GM04504 (cell line): ENCODE results near the gene BBX.
"Not testable (repeated sequence)": the region's sequence is repeated elsewhere in the genome, so short reads cannot be mapped to it uniquely, and the experiment has no call there.

Experiments
- DNase-seq: peaks from one replicate; pipeline ENCODE4 v3.0.0-alpha.2; 2012; ENCODE audit warnings: low read depth

The BBX gene

GRCh38 chr3:107684431-107684925 is 161.7 kb downstream of the BBX start:
- DNase-seq = no peak

DNA sequence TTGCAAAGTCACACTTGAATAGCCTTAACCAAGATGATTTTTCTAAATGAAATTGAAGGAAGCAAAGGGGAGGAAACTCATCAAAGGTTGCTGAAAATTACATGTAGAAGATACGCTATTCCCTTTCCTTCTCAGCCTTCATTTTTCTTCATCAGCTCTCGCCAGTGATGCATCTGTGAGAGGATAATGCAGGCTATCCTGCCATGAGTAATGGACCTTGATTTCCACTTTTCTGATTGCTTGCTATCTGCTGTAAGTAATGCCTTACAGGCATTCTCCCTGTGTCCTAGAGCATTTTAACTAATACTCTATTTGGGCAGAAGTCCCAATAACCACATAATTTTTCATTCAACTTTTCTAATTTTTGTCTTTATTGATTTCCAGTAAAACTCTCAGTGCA is 162.6 kb downstream of the BBX start:
- DNase-seq = no peak

- DNase-seq = no peak
Observed at GRCh38 chr3:107687056-107687581, 164.4 kb downstream of the BBX start.

DNA sequence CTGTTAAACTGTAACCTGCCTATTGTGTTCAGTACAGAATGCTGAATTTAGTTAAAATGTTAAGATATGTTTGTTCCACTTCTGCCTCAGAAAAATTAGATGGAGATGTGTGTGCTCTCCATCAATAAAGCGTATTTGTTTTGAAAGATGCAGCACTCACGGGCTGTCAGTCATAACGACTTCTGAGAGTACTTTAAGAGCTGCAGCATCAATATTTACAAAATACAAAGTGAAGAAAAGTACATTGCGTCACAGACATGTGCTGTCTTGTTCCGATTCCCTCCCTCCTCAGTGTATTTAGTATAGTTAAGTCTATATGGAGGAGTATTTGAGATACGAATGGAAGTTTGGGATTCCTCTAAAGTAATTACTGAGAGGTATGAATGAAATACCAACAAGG is 166.6 kb downstream of the BBX start:
- no peak for DNase-seq

- no peak for DNase-seq
Observed at GRCh38 chr3:107690522-107691138, 167.9 kb downstream of the BBX start.

- not testable (repeated sequence) for DNase-seq
Observed at GRCh38 chr3:107691984-107692383, 169.2 kb downstream of the BBX start.

GRCh38 chr3:107697348-107697747 is 174.6 kb downstream of the BBX start:
- not testable (repeated sequence) for DNase-seq

GRCh38 chr3:107697855-107698254 is 175.1 kb downstream of the BBX start:
- DNase-seq = not testable (repeated sequence)

- DNase-seq = no peak
Observed at GRCh38 chr3:107699682-107700081, 176.9 kb downstream of the BBX start.

- no peak for DNase-seq
Observed at GRCh38 chr3:107701299-107701698, 178.5 kb downstream of the BBX start.

DNA sequence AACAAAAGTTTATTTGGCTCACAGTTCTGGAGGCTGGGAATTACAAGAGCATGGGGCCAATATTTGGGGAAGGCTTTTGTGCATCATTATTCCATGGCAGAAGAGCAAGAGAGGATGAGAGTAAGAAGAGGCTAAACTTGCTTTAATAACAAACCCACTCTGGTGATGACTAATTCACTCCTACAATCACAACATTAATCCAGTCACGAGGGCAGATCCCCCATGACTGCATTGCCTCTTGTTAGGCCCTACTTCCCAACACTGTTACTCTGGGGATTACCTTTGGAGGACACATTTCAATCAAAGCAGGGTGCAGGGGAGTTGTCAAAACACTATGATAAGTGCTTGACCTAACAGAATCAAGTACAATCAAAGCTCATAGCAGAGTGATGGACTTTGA is 181.7 kb downstream of the BBX start:
- no peak for DNase-seq

DNA sequence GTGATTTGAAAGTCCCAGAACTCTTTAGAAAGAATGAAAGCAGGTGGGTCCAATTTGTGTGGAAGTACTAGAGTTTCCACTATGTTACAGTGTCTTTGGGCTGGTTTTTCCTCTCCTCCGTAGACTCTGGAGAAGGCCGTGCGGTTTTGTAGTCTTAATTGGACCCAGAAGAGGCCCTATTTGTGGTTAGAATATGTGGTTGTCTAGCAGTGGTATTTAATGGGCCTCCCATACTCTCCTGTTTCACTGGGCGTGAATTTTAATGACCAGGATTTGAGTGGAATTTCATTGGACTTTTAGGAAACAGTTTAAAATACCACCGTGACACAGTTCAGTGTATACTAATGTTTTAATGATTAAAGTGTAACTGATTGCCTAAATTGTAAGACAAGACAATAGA is 182.3 kb downstream of the BBX start:
- DNase-seq = peak; percentile 34

- DNase-seq = no peak
Observed at GRCh38 chr3:107710851-107711250, 188.1 kb downstream of the BBX start.

DNA sequence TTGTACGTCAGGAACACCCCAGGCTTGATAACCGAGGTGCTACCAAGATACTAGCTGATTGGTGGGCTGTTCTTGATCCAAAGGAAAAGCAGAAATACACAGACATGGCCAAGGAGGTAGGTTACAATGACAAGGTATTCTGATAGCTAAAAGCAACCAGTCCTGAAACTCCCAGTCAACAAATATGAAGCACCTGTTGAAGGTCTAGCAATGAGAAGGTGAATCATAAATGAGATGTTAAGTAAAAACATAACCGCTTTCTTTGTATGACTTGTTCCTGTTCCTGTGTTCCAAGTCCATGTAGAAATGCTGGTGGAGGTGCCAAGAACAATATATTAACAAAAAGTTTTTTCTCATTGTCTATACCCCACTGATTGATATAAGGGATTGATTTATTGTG is 194.0 kb downstream of the BBX start:
- no peak for DNase-seq

- no peak for DNase-seq
Observed at GRCh38 chr3:107718547-107718946, 195.8 kb downstream of the BBX start.

- DNase-seq = no peak
Observed at GRCh38 chr3:107727102-107727501, 204.3 kb downstream of the BBX start.

DNA sequence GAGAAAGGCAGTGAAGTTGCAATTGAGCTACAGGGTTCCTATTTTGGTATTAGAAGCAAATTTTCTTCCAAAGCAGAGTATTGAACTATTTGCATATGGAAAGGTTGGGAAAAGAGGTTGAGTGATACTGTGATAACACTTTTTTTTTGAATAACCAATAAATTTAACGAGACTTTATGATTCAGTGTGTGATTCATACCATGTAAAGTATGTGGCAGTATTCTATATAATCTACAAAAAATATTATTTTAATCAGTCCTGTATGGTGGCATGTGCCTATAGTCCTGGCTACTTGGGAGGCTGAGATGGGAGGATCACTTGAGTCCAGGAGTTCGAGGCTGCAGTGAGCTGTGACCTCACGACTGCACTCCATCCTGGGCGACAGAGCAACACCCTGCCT is 206.9 kb downstream of the BBX start:
- DNase-seq = no peak

GRCh38 chr3:107734317-107734716 is 211.6 kb downstream of the BBX start:
- DNase-seq = no peak

- no peak for DNase-seq
Observed at GRCh38 chr3:107737914-107738313, 215.2 kb downstream of the BBX start.

- no peak for DNase-seq
Observed at GRCh38 chr3:107738486-107739183, 215.9 kb downstream of the BBX start.

GRCh38 chr3:107739227-107739626 is 216.5 kb downstream of the BBX start:
- no peak for DNase-seq

DNA sequence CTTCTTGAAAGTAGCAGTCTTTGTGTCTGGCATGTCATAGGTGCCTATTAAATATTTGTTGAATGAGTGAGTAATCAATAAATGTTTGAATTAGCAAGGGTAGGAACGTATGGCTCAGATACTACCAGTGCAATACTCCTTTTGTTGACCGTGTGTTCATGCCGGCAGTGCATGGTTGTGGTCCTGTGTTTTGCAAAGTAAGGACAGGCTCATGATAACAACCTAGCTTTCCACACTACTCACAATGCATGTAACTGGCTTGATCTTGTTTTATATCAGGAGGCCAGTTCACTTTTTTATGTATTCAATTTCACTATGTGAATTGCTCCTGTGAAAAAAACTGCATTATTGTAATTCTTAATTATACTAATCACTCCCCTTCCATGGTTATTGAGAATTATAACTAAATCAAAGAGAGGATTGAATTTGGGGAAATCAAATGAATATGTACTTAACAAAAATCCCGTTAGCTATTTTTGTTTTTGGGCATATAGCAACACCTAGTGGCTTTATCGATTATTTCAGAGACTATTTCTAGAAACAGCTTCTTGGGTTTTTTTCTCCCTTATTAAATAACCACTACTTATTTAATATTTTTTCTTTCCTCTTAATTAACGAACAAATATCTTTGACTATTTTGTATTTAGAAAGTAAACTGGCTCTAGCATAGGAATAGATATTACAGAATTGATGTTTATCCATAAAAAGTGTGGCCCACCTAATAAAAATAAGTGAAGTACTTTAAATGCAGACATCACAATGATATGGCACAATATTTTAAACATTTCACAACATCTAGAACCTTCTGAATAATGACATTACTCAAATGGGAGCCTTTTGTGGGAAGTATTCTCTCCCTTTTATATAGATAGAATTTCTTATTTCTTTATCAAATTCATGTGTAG is 218.5 kb downstream of the BBX start:
- no peak for DNase-seq

DNA sequence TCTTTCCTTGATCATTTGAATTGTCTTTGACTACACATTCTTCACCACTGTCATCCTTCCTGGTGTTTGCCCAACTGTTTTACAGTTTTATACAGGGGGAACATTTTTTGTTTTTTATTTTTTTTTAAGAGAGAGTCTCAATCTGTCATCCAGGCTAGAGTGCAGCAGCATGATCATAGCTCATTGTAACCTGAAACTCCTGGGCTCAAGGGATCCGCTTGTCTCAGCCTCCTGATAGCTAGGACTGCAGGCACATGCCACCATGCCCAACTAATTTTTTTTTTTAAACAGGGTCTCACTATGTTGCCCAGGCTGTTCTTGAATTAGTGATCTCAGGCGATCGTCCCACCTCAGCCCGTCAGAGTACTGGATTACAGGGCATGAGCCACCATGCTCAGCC is 222.6 kb downstream of the BBX start:
- DNase-seq = no peak
